ENCODE measurements around the gene POU5F1. TPM values are rescaled to one million over a fixed set of nuclear protein-coding genes. Genes with fewer than 3 reads are reported as not detected.

The POU5F1 gene
- total RNA-seq, result not detected in 2 replicates

GRCh38 chr6:31170600-31170881 lies at the start of gene POU5F1:
POU5F1 (minus strand) TSS chr6:31170682; CDS start chr6:31170620, 62 bp downstream.

DNA sequence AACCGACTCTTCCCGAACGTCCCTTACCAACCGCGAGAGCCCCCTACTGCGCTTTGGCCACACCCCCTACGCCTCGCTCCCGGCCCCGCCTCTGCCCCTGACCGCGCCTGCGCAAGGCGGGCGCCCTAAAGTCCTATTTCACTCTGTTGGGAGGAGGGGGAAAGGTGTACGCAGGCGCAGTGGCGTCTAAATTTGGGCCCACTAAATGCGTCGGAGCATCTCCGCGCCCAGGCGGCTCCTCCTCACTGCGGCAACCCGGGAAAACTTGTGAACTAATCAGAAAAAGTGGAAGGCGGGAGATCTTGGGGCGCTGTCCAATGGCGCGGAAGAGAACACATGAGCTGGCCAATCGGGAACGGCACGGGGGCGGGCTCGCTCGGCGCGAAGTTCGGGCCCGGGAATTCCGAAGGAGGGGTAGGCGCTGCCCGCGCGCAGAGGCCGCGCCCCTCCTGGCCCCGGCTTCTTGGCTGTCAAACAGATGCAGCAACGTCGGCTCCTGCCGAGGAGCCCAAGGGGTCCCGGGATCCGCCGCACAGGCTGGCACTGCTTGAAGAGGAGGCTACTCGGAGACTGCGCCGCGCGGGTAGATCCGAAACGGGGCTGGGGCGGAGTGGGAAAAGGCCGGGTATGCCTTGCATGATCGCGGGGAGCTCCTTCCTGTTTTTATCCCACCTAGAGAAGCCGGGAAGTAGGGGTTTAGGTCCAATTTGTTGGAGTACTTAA lies 12.2 kb downstream of the POU5F1 start, which contains the start of gene TCF19:
TSS of gene TCF19 (plus strand) at position 450 of the 723 bp plus-strand sequence. CDS start 881 bp downstream, outside the sequence.

DNA sequence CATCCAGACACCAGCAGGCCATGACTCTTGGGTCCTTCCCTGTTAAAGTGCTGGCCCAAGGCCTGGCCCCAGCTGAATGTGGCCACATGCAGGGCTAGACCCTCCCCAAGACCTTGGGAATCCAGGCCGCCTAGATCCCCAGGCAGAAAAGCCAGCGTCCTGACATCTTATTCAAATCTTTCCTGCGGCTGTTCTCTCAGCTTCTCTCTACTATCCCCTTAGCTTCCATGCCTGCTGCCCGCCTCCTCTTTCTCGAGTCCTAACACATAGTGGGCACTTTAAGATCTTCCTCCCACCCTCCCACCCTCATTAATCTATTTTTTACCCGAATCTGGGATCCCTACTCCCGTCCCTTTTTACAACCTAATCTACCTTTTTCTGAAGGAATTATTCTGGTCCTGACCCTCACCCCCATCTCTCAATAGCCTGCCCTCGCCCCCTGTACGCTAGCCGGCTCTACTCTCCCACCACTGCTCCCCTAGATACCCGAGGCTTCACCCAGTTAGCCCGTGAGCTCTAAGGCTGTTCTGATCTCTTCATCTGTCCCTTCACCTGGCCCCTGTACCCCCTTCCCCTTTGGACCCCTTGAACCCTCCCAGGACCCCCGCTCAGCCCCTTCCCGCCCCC lies 12.9 kb downstream of the POU5F1 start, which contains the start of gene CCHCR1:
TSS of gene CCHCR1 (minus strand) at position 290 of the 627 bp plus-strand sequence. CDS start at position 88, 202 bp downstream.

GRCh38 chr6:31138982-31139381 lies 31.5 kb downstream of the POU5F1 start, which contains the start of gene PSORS1C2:
PSORS1C2 (minus strand) TSS chr6:31139066; CDS start chr6:31139026, 40 bp downstream.

DNA sequence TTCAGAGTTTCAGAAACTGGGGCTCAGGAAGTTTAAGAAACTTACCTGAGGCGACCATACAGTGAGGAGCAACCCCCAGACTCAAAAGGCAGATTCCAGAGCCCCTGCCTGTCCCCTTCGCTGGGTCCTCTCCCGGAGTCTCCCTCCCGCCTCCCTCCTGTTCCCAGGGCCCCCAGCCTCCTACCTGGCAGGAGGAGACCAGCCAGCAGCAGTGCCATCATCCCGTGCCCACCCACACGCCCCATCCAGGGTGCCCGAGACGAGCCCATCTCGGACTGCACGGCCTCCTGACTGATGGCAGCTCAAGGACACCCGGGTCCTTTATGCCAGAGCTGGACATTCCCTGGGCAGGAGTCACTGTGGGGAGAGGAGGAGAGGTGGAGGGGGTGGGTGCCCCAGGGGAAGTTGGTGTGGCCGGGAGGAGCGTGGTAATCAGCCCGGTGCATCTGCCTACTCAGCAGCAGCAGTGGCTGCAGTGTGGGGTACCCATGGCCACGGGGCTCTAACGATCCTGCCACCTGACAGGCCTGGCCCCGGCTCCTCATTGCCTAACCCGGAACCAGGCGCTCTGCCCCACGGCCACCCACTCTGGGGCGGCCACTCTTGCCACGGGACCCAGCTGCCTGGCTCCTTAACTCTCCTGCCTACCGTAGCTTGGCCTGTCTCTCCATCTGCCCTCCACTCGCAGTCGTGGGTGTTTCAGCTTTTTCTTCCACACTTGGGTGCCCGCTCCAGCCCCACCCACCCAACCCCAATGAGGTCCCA lies 50.1 kb downstream of the POU5F1 start, which contains the start of gene CDSN:
TSS of gene CDSN (minus strand) at position 296 of the 765 bp plus-strand sequence. CDS start at position 269, 27 bp downstream.

GRCh38 chr6:31114541-31114878 lies 56.0 kb downstream of the POU5F1 start, which contains the start of gene PSORS1C1:
PSORS1C1 (plus strand) TSS chr6:31114800; CDS start chr6:31129633, 14,833 bp downstream.

Other genes with a start within 250 kb of the POU5F1 start
- not detected in 2 replicates for gene SFTA2, start 238.5 kb downstream of the POU5F1 start, total RNA-seq
- gene MUCL3, start 229.7 kb downstream of the POU5F1 start, total RNA-seq, result not detected in 2 replicates
- gene MUC21, start 187.0 kb downstream of the POU5F1 start, total RNA-seq, result not detected in 2 replicates
- not detected in 2 replicates for gene MUC22, start 160.2 kb downstream of the POU5F1 start, total RNA-seq
- gene C6orf15, start 58.1 kb downstream of the POU5F1 start, total RNA-seq, result 0.49 TPM in 1 of 2 replicates, not detected in the other
- gene PSORS1C1, start 55.9 kb downstream of the POU5F1 start, total RNA-seq, result 0.64 and 51.9 TPM in 2 replicates
- not detected in 2 replicates for gene CDSN, start 50.2 kb downstream of the POU5F1 start, total RNA-seq
- gene PSORS1C2, start 31.6 kb downstream of the POU5F1 start, total RNA-seq, result not detected in 2 replicates
- gene CCHCR1, start 12.9 kb downstream of the POU5F1 start, total RNA-seq, result 13.0 and 13.4 TPM in 2 replicates
- 1.8 and 3.0 TPM in 2 replicates for gene TCF19, start 12.1 kb downstream of the POU5F1 start, total RNA-seq
- 237 and 249 TPM in 2 replicates for gene HLA-C, start 101.4 kb upstream of the POU5F1 start, total RNA-seq
- 231 and 468 TPM in 2 replicates for gene HLA-B, start 186.5 kb upstream of the POU5F1 start, total RNA-seq
- gene MICA, start 232.9 kb upstream of the POU5F1 start, total RNA-seq, result 12.6 TPM in 2 replicates

All from cardiac ventricle fibroblast (primary cell).